GM23248 (cell line): ENCODE results near the gene SLMAP.

ENCODE experiments used
- EZH2 ChIP-seq: fragments of 200-600 bp; sonication (generic); IDR thresholded peaks from 2 replicates; pipeline ENCODE4 v1.6.1; 2018; ENCODE audit warnings: antibody characterized with exemption, mild to moderate bottlenecking; ENCODE audit not compliant: insufficient read depth, poor library complexity, severe bottlenecking
- EZH2phosphoT487 ChIP-seq: fragments of 200-600 bp; sonication (generic); IDR thresholded peaks from 2 replicates; pipeline ENCODE4 v1.6.1; 2018; ENCODE audit warnings: antibody characterized with exemption, moderate library complexity, mild to moderate bottlenecking, low read depth; ENCODE audit not compliant: insufficient read depth

GRCh38 chr3:57838627-57839026 lies 82.5 kb downstream of the SLMAP start:
- no peak for TF ChIP-seq EZH2
- TF ChIP-seq EZH2phosphoT487, result no peak
